ENCODE data around the gene GTF3A.

Gene GTF3A

DNA sequence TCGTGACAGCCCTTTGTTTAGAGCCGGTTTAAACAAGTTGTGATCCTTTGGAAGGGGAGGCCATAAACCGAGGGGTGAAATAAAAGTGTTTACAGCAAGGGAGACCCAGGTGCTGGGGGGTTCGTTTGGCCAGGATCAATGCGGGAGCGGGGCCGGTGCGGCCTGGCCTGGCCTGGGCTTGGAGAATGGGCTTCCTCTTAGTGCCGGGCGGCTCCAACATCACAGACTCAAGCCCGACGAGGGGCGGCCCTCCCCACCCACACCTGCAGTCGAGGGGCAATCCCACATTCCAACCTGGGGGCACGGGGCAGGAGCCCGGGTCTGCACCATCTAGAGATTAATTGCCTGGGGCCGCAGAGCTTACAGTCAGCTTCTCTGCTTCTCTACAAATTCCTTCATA, 42.8 kb upstream of the GTF3A start:
- H3K27me3 ChIP-seq = no peaks in the 10 kb centered on the region
- H3K4me1 ChIP-seq = 0 out of 2 replicates have a peak, but pooled peaks cover 3% of the 10 kb centered on the region
- no peak overlapping the region for H3K4me3 ChIP-seq (ENCODE audit: low read depth, low read length)
- no peaks in the 10 kb centered on the region for H3K36me3 ChIP-seq
- TF ChIP-seq, protein P1, sequence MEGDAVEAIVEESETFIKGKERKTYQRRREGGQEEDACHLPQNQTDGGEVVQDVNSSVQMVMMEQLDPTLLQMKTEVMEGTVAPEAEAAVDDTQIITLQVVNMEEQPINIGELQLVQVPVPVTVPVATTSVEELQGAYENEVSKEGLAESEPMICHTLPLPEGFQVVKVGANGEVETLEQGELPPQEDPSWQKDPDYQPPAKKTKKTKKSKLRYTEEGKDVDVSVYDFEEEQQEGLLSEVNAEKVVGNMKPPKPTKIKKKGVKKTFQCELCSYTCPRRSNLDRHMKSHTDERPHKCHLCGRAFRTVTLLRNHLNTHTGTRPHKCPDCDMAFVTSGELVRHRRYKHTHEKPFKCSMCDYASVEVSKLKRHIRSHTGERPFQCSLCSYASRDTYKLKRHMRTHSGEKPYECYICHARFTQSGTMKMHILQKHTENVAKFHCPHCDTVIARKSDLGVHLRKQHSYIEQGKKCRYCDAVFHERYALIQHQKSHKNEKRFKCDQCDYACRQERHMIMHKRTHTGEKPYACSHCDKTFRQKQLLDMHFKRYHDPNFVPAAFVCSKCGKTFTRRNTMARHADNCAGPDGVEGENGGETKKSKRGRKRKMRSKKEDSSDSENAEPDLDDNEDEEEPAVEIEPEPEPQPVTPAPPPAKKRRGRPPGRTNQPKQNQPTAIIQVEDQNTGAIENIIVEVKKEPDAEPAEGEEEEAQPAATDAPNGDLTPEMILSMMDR (IDR thresholded peaks at IDR 0.05; ENCODE audit: low read depth, low read length) = no peak
- no peak for DNase-seq
- no peaks in the 10 kb centered on the region for H3K9me3 ChIP-seq

DNA sequence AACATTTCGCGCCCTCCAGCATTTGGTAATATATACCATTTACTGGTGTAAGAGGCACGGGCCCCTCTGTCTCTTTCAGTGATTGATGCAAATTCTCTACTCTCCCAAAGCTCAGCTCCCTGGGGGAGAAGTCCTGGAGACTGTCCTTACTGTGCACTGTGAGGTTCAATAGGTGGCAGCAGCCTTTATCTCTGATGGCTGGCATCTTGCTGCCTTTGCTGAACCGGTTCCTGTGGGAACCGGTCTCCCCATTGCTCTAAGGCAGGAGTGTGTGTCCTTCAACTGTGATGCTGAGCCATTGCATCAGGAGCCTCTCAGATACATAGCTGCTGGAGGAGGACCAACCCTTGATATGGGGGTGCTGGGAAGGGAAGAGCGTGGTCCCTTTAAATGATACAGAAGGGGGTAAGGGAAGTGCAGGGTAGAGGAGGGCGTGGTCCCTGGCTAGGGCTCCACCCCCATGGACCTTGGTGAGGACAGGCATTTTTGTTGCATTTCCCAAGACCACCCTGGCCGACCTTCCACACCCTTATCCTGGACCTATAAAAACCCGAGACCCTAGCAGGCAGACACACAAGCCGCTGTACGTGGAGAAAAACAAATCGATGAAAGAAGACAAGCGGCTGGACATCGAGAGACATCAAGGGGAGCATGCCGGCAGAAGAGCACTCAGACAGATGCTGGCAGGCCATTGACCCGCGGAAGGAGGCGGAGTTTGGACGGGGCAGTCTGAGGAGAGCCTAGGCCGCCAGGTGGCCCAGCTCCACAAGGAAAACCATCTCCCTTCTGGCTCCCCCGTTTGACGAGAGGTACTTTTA, 41.1 kb upstream of the GTF3A start:
- DNase-seq = no peak
- Histone ChIP-seq H3K4me1 (peaks cover 9% of the 10 kb centered on the region; the same call in 1 of the 2 replicates), H3K4me3 (ENCODE audit: low read depth, low read length) (no peak overlapping the region), H3K9me3 (no peaks in the 10 kb centered on the region), H3K36me3 (no peaks in the 10 kb centered on the region), H3K27me3 (no peaks in the 10 kb centered on the region)
- TF ChIP-seq, protein P1 (IDR thresholded peaks at IDR 0.05; ENCODE audit: low read depth, low read length) = no peak

DNA sequence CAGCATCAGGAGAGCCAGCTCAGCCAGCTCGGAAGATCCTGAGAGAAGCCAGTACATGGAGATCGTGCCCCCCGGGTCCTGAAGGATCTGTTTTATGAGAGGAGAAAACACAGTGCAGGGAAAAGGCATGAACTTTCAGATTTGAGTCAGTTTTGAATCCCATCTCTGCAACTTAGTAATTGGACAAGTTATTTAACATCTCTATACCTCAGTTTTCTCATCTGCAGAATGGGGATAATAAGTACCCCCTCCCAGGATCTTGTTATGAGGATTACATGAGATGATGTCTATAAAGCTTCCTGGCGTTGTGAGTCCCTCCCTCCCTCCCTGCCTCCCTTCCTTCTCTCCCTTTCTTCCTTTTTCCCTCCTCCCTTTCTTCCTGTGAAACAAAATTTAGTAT, 40.1 kb upstream of the GTF3A start:
- TF ChIP-seq, protein P1 (IDR thresholded peaks at IDR 0.05; ENCODE audit: low read depth, low read length) = no peak
- Histone ChIP-seq H3K36me3 (no peaks in the 10 kb centered on the region), H3K27me3 (no peaks in the 10 kb centered on the region), H3K4me1 (peaks cover 10% of the 10 kb centered on the region; the same call in 1 of the 2 replicates), H3K4me3 (ENCODE audit: low read depth, low read length) (no peak overlapping the region), H3K9me3 (no peaks in the 10 kb centered on the region)
- DNase-seq = no peak

DNA sequence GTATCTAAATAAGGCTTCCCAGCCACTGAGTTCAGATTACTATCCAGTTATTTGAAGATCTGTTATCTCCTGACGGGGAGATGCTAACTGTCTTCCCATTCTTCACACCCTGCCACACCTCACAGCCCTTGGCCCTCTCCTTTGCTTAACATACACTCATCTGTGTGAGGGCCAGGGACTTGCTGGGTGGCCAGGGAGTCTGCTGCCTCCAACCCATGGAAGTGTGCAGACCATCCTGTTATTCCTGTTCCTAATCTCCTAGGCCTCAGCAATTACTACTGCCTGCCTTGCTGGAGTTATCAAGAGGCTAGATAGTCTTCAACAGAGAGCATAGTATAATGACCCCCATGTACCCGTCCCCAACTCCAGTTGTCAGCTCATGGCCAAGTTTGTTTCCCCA, 36.2 kb upstream of the GTF3A start:
- no peak for DNase-seq
- no peaks in the 10 kb centered on the region for H3K9me3 ChIP-seq
- TF ChIP-seq, protein P1 (IDR thresholded peaks at IDR 0.05; ENCODE audit: low read depth, low read length) = no peak
- no peaks in the 10 kb centered on the region for H3K27me3 ChIP-seq
- no peak overlapping the region for H3K4me3 ChIP-seq (ENCODE audit: low read depth, low read length)
- no peaks in the 10 kb centered on the region for H3K36me3 ChIP-seq
- peaks cover 24% of the 10 kb centered on the region for H3K4me1 ChIP-seq

DNA sequence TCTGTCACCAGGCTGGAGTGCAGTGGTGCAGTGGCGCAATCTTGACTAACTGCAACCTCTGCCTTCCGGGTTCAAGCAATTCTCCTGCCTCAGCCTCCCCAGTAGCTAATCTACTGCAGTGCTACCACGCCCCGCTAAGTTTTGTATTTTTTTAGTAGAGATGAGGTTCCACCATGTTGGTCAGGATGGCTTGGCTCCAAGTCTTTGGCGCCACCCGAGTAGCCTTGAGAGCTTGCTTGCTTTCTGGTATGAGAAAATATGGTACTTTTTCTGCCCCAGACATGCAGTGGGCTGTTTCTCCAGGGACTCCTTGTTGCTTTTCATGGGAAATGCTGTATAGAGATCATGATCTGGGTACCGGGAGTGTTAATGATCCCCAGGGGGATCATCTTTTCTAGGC, 34.5 kb upstream of the GTF3A start:
- Histone ChIP-seq H3K36me3 (no peaks in the 10 kb centered on the region), H3K9me3 (no peaks in the 10 kb centered on the region), H3K4me1 (peaks cover 27% of the 10 kb centered on the region), H3K4me3 (ENCODE audit: low read depth, low read length) (no peak overlapping the region), H3K27me3 (no peaks in the 10 kb centered on the region)
- peak; percentile 45 for DNase-seq
- TF ChIP-seq, protein P1 (IDR thresholded peaks at IDR 0.05; ENCODE audit: low read depth, low read length) = no peak

DNA sequence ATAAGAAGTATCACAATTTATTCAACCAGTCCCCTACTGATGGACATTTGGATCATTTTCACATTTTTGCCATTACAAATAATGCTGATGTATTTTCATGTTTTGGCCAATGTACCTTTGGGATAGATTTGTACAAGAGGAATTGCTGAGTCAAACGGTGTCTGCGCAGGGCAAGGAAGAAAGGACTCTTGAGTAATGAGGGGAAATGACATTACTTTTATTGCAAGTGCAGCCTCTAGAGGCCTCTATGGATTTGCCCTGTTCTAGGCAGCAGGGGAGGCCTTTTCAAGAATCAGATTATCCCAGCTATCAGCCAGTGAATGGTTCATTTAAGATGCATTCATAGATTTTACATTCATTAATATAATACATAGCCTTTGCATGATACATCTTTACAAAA, 32.9 kb upstream of the GTF3A start:
- no peaks in the 10 kb centered on the region for H3K36me3 ChIP-seq
- H3K27me3 ChIP-seq = no peaks in the 10 kb centered on the region
- TF ChIP-seq, protein P1 (IDR thresholded peaks at IDR 0.05; ENCODE audit: low read depth, low read length) = no peak
- no peak overlapping the region for H3K4me3 ChIP-seq (ENCODE audit: low read depth, low read length)
- peaks cover 36% of the 10 kb centered on the region for H3K4me1 ChIP-seq
- H3K9me3 ChIP-seq = no peaks in the 10 kb centered on the region
- DNase-seq = no peak

Data from BE2C (cell line).